GM12878 (cell line): ENCODE data around the gene HSBP1L1. TPM values are rescaled to one million over a fixed set of nuclear protein-coding genes. Genes with fewer than 3 reads are reported as not detected.

Experiments used
- ATAC-seq: fragments of 200-7000 bp; cut with Tn5 transposase; 3 replicates; pipeline ENCODE4 v1.9.1; 2020; ENCODE audit warnings: mild to moderate bottlenecking, moderate library complexity
- BruUV-seq: library from RNA; stranded (reverse); fragments of 400-500 nt; replicated peaks from 2 replicates; lab custom pipeline; 2021; lab: Mats Ljungman, UMichigan
- CTCF ChIA-PET: fragments of 300-600 bp; sonication (Branson Sonifier 250); formaldehyde crosslinking; extraction: SDS; loops from one replicate; lab custom pipeline; 2021; ENCODE audit warnings: inconsistent platforms; lab: Yijun Ruan, JAX
- POLR2A ChIA-PET: fragments of 350-600 bp; formaldehyde crosslinking; extraction: SDS; loops from one replicate; lab custom pipeline; 2021; ENCODE audit warnings: inconsistent platforms; lab: Charles Lee
- RAD21 ChIA-PET: fragments of 300-600 bp; sonication (Branson Sonifier 250); formaldehyde crosslinking; loops from one replicate; lab custom pipeline; 2023; ENCODE audit warnings: antibody characterized with exemption; ENCODE audit not compliant: unreplicated experiment; lab: Charles Lee
- SMC1A ChIA-PET: fragments of 300-600 bp; sonication (Branson Sonifier 250); formaldehyde crosslinking; loops from one replicate; lab custom pipeline; 2023; ENCODE audit not compliant: unreplicated experiment, uncharacterized antibody; lab: Charles Lee
- DNase-seq: peaks from one replicate; pipeline ENCODE4 v3.0.0-alpha.2; 2011; ENCODE audit warnings: low read depth, low spot score
- FAIRE-seq: peaks from 3 replicates; lab custom pipeline; 2011; peaks lifted over from hg19 to GRCh38; lab: Jason Lieb, UNC
- H2AFZ ChIP-seq: 2 replicates; pipeline ENCODE4 v1.6.0; 2011; ENCODE audit warnings: low read depth, low read length, control low read depth; ENCODE audit not compliant: control insufficient read depth
- H3K27ac ChIP-seq: 2 replicates; pipeline ENCODE4 v1.5.1; 2011; ENCODE audit warnings: control low read depth; ENCODE audit not compliant: control insufficient read depth, insufficient read depth
- H3K27me3 ChIP-seq, 2 experiments: replicated peaks in 1 of 2; 2 replicates each; pipeline versions ENCODE4 v1.6.0 to v1.6.1; 2011; ENCODE audit warnings: low read length in 1 of 2; ENCODE audit not compliant: control insufficient read depth in 2 of 2, insufficient read depth in 2 of 2
- H3K36me3 ChIP-seq, 2 experiments: 2 replicates each; pipeline ENCODE4 v1.5.1; 2011; ENCODE audit warnings: low read length in 1 of 2; ENCODE audit not compliant: control insufficient read depth in 2 of 2, insufficient read depth in 2 of 2
- H3K4me1 ChIP-seq: 2 replicates; pipeline ENCODE4 v1.6.1; 2011; ENCODE audit warnings: mild to moderate bottlenecking, low read length, moderate library complexity, mixed read lengths; ENCODE audit not compliant: control insufficient read depth, insufficient read depth
- H3K4me2 ChIP-seq: 2 replicates; pipeline ENCODE4 v1.6.0; 2011; ENCODE audit warnings: control low read depth; ENCODE audit not compliant: control insufficient read depth, insufficient read depth
- H3K4me3 ChIP-seq: fragments of 200-600 bp; sonication (generic); 2 replicates; pipeline ENCODE4 v1.5.1; 2016
- H3K79me2 ChIP-seq: 2 replicates; pipeline ENCODE4 v1.6.0; 2011; ENCODE audit warnings: low read length; ENCODE audit not compliant: control insufficient read depth, insufficient read depth
- H3K9ac ChIP-seq: 2 replicates; pipeline ENCODE4 v1.8.0; 2011; ENCODE audit warnings: low read length, control low read depth, mixed read lengths; ENCODE audit not compliant: control insufficient read depth, insufficient read depth
- H3K9me3 ChIP-seq: replicated peaks from 3 replicates; pipeline ENCODE4 v1.5.1; 2011; ENCODE audit warnings: mild to moderate bottlenecking, low read length; ENCODE audit not compliant: control insufficient read depth, insufficient read depth
- H4K20me1 ChIP-seq: 2 replicates; pipeline ENCODE4 v1.6.0; 2011; ENCODE audit not compliant: control insufficient read depth, insufficient read depth
- ATF7 ChIP-seq: fragments of 450-650 bp; IDR thresholded peaks from 2 replicates; pipeline ENCODE4 v1.6.1; 2016; ENCODE audit warnings: low read depth, mild to moderate bottlenecking
- BMI1 ChIP-seq: fragments of 450-650 bp; IDR thresholded peaks from 2 replicates; pipeline ENCODE4 v1.6.1; 2016; ENCODE audit warnings: mild to moderate bottlenecking, moderate library complexity, borderline replicate concordance
- CBX5 ChIP-seq: sonication (generic); IDR thresholded peaks from 2 replicates; pipeline ENCODE4 v1.6.1; 2016; ENCODE audit warnings: low read depth, moderate library complexity, mild to moderate bottlenecking, inconsistent platforms
- E4F1 ChIP-seq: fragments of 450-650 bp; IDR thresholded peaks from 2 replicates; pipeline ENCODE4 v1.6.1; 2018; ENCODE audit warnings: borderline replicate concordance, mild to moderate bottlenecking; ENCODE audit not compliant: partially characterized antibody
- IKZF1 ChIP-seq: fragments of 450-650 bp; conservative IDR thresholded peaks from 2 replicates; pipeline ENCODE4 v1.6.1; 2017; ENCODE audit warnings: antibody characterized with exemption, mild to moderate bottlenecking
- KLF5 ChIP-seq: fragments of 450-650 bp; IDR thresholded peaks from 2 replicates; pipeline ENCODE4 v1.6.1; 2014; ENCODE audit warnings: mild to moderate bottlenecking; ENCODE audit not compliant: partially characterized antibody
- NBN ChIP-seq: fragments of 450-650 bp; IDR thresholded peaks from 2 replicates; pipeline ENCODE4 v1.6.1; 2016
- SMARCA5 ChIP-seq: fragments of 450-650 bp; IDR thresholded peaks from 2 replicates; pipeline ENCODE4 v1.6.1; 2017; ENCODE audit warnings: mild to moderate bottlenecking
- SUPT20H ChIP-seq: IDR thresholded peaks from 2 replicates; pipeline ENCODE4 v1.6.1; 2011; ENCODE audit warnings: low read depth, mild to moderate bottlenecking, low read length, moderate library complexity, borderline replicate concordance; ENCODE audit not compliant: control insufficient read depth
- USF2 ChIP-seq: IDR thresholded peaks from 2 replicates; pipeline ENCODE4 v1.6.1; 2011; ENCODE audit warnings: low read depth, low read length, improper control_type of control experiment, borderline replicate concordance
- WGBS: methylation state at CpG from one replicate; pipeline ENCODE4 v1.1.6; 2016; ENCODE audit warnings: low lambda C conversion rate; ENCODE audit not compliant: insufficient replicate concordance, insufficient coverage; ENCODE audit errors: missing lambda C conversion rate; 5-methylcytosine and 5-hydroxymethylcytosine counted together
- in situ Hi-C: fragments of 300-500 bp; cut with MboI; formaldehyde crosslinking; loops from 9 replicates; pipeline ENCODE4 v1.14.3; 2018; ENCODE audit warnings: mixed read lengths
- intact Hi-C: fragments of 100-400 bp; cut with micrococcal nuclease; formaldehyde crosslinking; loops from one replicate; pipeline ENCODE4 v1.14.2; 2022; ENCODE audit not compliant: unreplicated experiment
- polyA plus RNA-seq, 11 experiments: library from polyadenylated mRNA; depleted of rRNA in 4 of 11; unstranded in 6 of 11; stranded (reverse) in 5 of 11; fragments of >200 nt; fragmentation: Nextera tagmentation in 4 of 11; fragmentation: Illumina TruSeq in 1 of 11; extraction: Ambion mirVana in 4 of 11; extraction: Trizol in 1 of 11; gene quantifications; 1 replicate in 1 of 11; 2 replicates in 10 of 11; pipeline versions ENCODE4 v1.2.1 to v1.2.3, GENCODE V29; 2011 to 2016; ENCODE audit warnings: inconsistent platforms in 2 of 11, missing spikeins in 2 of 11, low read depth in 1 of 11
- total RNA-seq, 4 experiments: library from RNA; depleted of rRNA in 3 of 4; stranded (reverse); fragments of >200 nt in 3 of 4; fragmentation: Illumina TruSeq in 1 of 4; extraction: Trizol in 1 of 4; gene quantifications; 2 replicates each; pipeline versions ENCODE4 v1.2.1 to v1.2.3, GENCODE V29; 2013 to 2021
- TF ChIP-seq, protein P1 (sequence below): IDR thresholded peaks from 2 replicates; pipeline ENCODE4 v1.6.1; 2012; ENCODE audit warnings: low read depth, low read length, improper control_type of control experiment
- TF ChIP-seq, protein P2 (sequence below): fragments of 450-650 bp; IDR thresholded peaks from 2 replicates; pipeline ENCODE4 v1.6.1; 2017; ENCODE audit warnings: antibody characterized with exemption, mild to moderate bottlenecking, moderate library complexity
- TF ChIP-seq, protein P3 (sequence below): fragments of 450-650 bp; IDR thresholded peaks from 2 replicates; pipeline ENCODE4 v1.6.1; 2016; ENCODE audit warnings: mild to moderate bottlenecking

Gene HSBP1L1
- total and polyA plus RNA-seq, 10 of the 15 experiments (the other 5 are each of a cell fraction or from before 2014, with no cell fraction given) = 0.97 to 14.0 (median 6.9) TPM; not detected in 1

GRCh38 chr18:79955302-79956075 is 9.0 kb upstream of the HSBP1L1 start:
- BruUV-seq = no TSS peak
- H2AFZ ChIP-seq = no peak overlapping the region
- FAIRE-seq (no peak), ATAC-seq (peak; percentile 18), DNase-seq (no peak)
- ChIA-PET POLR2A (interaction anchor here (1.0 kb wide), 1 partner anchor 9 kb away, joined by 5 read pairs; no protein-coding TSS in a partner anchor), CTCF (interaction anchor here (0.6 kb wide), 1 partner anchor 200 kb away, joined by 3 read pairs; no protein-coding TSS in a partner anchor), SMC1A (interaction anchor here (1.7 to 1.8 kb wide), 2 partner anchors 8 to 32 kb away, joined by 5 read pairs; no protein-coding TSS in a partner anchor), RAD21 (interaction anchor here (1.8 kb wide), 1 partner anchor 8 kb away, joined by 6 read pairs; no protein-coding TSS in a partner anchor)
- intact Hi-C loops = no loop called here
- no peaks in the 10 kb centered on the region for H3K27me3 ChIP-seq
- H3K4me3 ChIP-seq = no peak overlapping the region
- H3K27ac ChIP-seq = no peak overlapping the region
- in situ Hi-C loops = loop anchor here (5.0 to 10.0 kb wide), 2 partner anchors 273 to 561 kb away; partner anchors contain the start of gene NFATC1
- WGBS = 57% methylated on average over 12 of the region's 12 CpGs
- no peaks in the 10 kb centered on the region for H4K20me1 ChIP-seq
- no peak overlapping the region for H3K4me2 ChIP-seq
- no peaks in the 10 kb centered on the region for H3K9me3 ChIP-seq
- H3K79me2 ChIP-seq = peaks cover 6% of the 10 kb centered on the region
- H3K4me1 ChIP-seq = no peaks in the 10 kb centered on the region
- H3K36me3 ChIP-seq = no peaks in the 10 kb centered on the region
- no peak overlapping the region for H3K9ac ChIP-seq
- TF ChIP-seq, protein P1, sequence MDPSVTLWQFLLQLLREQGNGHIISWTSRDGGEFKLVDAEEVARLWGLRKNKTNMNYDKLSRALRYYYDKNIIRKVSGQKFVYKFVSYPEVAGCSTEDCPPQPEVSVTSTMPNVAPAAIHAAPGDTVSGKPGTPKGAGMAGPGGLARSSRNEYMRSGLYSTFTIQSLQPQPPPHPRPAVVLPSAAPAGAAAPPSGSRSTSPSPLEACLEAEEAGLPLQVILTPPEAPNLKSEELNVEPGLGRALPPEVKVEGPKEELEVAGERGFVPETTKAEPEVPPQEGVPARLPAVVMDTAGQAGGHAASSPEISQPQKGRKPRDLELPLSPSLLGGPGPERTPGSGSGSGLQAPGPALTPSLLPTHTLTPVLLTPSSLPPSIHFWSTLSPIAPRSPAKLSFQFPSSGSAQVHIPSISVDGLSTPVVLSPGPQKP = no peak
- TF ChIP-seq CBX5 (no peak), IKZF1 (no peak), SMARCA5 (no peak), NBN (no peak), E4F1 (no peak), USF2 (no peak), SUPT20H (no peak), KLF5 (no peak), ATF7 (no peak), BMI1 (no peak)
- TF ChIP-seq, protein P2, sequence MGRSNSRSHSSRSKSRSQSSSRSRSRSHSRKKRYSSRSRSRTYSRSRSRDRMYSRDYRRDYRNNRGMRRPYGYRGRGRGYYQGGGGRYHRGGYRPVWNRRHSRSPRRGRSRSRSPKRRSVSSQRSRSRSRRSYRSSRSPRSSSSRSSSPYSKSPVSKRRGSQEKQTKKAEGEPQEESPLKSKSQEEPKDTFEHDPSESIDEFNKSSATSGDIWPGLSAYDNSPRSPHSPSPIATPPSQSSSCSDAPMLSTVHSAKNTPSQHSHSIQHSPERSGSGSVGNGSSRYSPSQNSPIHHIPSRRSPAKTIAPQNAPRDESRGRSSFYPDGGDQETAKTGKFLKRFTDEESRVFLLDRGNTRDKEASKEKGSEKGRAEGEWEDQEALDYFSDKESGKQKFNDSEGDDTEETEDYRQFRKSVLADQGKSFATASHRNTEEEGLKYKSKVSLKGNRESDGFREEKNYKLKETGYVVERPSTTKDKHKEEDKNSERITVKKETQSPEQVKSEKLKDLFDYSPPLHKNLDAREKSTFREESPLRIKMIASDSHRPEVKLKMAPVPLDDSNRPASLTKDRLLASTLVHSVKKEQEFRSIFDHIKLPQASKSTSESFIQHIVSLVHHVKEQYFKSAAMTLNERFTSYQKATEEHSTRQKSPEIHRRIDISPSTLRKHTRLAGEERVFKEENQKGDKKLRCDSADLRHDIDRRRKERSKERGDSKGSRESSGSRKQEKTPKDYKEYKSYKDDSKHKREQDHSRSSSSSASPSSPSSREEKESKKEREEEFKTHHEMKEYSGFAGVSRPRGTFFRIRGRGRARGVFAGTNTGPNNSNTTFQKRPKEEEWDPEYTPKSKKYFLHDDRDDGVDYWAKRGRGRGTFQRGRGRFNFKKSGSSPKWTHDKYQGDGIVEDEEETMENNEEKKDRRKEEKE = no peak
- TF ChIP-seq, protein P3, sequence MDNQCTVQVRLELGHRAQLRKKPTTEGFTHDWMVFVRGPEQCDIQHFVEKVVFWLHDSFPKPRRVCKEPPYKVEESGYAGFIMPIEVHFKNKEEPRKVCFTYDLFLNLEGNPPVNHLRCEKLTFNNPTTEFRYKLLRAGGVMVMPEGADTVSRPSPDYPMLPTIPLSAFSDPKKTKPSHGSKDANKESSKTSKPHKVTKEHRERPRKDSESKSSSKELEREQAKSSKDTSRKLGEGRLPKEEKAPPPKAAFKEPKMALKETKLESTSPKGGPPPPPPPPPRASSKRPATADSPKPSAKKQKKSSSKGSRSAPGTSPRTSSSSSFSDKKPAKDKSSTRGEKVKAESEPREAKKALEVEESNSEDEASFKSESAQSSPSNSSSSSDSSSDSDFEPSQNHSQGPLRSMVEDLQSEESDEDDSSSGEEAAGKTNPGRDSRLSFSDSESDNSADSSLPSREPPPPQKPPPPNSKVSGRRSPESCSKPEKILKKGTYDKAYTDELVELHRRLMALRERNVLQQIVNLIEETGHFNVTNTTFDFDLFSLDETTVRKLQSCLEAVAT = no peak
